GDM1 (cell line): ENCODE data around the gene MYO5A.

Source experiments
- DNase-seq: peaks from one replicate; lab custom pipeline; 2025; lab: John Stamatoyannopoulos, UW

Gene MYO5A

DNA sequence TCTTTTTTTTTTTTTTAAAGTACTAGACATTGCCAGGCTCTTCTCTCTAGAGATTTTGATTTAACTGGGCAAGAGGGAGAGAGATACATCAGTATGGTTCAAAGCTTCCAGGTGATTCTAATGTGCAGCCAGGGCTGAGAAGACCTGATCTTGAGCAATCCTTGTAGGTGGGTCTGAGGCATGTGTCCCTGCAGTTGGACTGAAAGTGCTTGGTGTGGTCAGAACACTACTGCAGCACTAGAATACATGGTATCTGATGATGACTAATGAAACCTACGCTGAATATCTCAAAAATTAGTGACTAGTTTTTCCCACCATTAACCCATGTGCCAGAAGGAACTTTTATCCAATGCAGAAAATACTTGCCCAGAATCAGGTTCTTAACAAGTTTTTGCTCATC lies 198.7 kb downstream of the MYO5A start:
- no peak for DNase-seq

DNA sequence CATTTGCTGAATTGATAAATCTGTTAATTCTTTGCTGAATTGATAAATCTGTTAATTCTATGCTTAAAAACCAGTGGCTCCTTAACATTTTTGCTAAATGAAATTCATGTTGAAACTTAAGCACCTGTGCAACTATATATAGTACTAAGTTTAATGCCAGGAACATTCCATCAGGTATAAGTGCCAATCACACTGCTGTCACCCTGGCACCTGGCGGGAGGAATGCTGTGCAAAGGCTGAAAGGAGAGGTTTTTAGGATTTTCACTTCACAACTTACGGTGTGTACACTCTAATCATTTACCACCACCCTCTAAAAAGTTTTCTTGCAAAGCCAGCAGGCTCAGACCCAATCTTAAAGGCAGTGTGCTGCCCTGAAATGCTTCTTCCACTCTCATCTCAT lies 199.5 kb downstream of the MYO5A start:
- no peak for DNase-seq

DNA sequence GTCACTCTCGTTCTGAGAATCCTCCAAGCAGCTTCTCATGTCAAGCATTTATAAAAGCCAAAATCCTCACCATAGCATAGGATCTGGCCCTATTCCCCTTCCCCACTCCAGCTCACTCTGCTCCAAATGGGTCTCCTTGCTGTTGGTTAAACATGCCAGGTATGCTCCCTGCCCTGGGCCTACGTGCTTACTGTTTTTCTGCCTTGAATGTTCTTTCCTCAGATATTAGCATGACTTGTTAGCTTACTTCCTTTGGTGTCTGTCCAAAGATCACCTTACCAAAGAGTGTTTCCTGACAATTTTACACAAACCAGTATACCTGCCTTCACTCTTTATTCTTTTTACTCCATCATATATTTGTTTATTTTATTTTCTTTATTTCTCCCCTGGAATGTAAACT lies 200.0 kb downstream of the MYO5A start:
- no peak for DNase-seq

DNA sequence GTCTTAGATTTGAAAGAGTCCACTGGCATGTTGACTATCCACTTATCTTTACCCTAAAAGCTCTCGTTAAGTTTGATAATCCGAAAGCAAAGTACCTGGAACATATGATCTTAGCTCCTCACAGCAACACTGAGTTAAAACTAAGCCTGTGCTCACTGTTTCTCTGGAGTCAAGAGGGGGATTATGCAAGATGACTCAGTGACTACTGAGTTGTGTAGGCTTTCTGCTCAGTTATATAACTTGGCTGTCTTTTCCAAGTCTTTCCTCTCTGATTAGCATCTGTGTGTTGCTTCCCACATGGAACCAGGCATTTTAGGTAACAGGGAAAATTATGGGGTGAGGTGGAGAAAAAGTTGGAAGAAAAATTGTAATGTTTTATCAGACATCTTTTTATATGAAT lies 201.9 kb downstream of the MYO5A start:
- DNase-seq = no peak

DNA sequence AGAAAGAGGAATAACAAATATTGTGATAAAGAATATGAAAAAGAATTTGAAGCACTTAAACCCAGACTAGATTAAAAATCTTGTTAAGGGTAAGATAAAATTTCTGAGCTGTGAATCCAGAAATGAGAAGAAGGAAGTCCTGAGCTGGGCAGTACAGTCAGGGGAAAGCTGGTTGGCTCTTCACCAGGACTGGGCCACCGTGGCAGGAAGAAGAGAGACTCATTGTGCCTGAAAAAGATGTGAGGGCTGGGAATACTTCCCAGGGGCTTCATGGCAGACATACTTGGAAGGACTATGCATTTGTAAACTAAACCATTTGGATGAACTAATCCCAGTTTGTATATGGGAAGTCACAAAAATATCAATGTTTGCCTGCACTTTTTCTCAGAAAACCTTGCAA lies 204.6 kb downstream of the MYO5A start:
- no peak for DNase-seq

DNA sequence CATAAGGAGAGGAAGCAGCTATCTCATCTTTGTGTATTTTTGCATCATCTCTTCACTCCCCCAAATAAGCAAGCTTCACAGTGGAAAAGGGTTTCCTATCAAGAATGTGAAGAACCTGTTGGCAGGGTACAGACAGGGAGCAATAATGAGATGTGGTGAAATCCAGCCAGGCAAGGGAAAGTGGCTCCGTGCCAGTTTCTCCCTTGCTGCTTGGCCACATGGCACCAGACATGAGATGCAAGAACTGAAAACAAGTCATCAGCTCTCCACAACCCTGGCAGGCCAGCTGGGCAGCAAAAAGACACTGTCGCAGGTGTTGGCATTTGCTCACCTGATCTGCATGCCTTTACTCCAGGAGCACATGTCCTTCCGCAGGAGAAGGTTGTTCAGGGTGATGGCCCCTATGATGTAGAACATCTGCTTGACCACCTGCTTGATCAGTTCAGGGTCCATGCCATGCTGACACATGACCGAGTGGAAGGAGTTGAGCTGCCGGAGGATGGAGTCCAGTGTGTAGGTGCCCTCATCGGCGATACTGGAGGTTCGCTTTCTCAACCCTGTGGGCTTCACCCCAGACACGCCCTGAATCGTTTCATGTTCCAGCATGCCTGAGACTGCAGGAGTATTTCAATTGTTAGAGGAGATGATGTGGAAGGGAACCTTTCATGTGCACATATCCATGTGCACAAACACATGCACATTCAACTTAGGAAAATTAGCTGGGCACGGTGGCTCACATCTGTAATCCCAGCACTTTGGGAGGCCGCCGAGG lies 209.8 kb downstream of the MYO5A start:
- DNase-seq = no peak

DNA sequence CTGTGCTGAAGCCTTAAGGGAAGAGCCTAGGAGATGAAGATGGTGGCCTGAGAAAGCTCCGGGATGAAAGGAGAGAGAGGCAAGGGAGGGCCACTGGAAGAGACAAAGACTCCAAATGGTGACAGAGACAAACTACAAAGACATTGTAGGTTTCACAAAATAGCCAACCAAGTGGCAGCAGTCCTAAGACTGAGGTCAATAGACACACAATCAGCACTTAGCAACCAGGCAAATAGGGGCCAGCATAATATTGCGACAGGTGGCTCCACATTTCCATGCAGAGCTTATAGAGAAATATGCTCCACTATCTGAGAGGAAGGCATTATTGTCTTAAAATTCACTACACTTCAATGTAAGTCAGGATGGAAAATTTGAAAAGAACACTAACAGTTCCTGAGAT lies 211.0 kb downstream of the MYO5A start:
- DNase-seq = no peak

DNA sequence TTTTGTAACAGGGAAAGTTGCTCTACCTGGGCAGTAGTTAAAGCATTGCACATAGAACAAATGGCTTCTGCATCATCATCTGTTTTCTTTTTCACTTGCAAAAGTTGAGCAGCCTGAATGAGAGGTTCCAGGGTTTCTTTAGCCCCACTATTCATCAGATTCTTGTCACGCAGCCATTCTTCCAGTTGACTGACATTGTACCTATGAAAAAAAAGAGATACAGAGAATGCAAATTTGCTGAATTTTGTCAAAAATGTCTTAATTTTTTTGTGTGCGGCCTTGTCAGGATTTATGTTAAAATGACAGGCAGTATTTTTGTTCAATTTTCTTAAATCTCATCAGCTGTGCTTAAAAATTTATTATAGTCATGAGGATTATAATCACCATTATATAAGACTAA lies 211.7 kb downstream of the MYO5A start:
- DNase-seq = no peak

DNA sequence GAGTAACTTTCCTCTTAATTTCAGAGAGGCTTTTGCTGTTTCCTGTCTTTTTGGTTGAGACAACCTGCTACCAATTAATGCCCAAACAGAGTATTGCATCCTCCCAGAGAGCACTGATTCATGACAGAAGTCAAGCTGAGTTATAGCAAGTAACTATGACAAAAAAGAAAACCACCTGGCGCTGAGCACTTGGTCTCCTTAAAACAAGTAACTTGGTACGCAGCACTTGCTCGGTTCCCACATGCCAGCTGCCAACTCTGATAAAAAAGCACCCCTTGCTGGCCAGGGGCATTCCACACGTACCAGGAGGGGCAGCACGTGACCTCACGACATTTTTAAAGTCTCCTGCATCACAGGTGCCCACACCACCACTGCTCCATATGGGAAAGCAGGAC lies 219.5 kb downstream of the MYO5A start:
- no peak for DNase-seq

DNA sequence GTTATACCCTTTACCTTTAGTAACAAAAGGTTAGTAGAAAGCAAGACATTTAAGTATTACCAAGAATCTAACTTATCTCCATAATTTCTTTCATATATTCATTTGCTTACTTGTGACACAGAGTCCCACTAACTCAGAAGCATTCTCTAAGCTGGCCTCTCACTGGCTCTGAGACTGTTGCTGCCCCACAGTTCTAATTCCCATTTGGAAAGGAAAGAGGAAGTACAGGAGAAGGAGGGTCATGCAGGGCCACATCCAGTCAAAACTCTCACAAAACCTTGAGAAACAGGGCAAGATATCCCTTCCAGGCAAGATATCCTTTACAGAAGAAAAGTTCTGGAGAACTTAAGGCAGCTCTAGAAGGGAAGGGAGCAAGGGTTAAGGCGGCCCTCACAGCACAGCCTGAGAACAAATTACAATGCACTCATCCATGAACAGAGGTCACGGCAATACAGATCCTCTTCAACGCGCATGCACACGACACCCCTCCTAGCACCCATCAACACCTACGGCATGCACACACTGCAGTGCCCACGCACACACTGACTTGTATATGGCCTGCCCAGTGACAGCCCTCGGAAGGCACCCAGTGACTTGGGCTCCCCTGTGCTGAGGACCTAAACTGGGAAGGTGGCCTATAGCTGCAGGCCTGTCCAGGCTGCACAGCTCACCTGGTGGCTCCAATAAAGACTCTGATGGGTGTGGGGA lies 220.1 kb downstream of the MYO5A start:
- no peak for DNase-seq

DNA sequence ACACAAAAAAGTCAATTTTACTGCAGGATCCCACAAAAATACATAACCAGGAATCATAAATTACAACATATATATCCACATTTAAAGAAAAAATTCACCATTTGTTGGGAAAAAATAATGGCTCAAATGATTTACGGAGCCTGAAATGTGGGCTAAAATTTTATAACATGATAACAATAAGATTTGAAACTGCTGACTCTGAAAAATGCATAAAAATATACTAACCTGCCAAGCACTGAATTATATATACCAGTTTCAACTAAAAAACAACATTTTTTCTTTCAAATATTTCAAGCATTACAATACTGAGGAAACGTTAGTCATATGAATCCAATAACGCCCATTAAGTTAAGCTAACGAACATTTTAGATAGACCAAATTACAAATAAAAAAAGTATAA lies 220.8 kb downstream of the MYO5A start:
- no peak for DNase-seq

DNA sequence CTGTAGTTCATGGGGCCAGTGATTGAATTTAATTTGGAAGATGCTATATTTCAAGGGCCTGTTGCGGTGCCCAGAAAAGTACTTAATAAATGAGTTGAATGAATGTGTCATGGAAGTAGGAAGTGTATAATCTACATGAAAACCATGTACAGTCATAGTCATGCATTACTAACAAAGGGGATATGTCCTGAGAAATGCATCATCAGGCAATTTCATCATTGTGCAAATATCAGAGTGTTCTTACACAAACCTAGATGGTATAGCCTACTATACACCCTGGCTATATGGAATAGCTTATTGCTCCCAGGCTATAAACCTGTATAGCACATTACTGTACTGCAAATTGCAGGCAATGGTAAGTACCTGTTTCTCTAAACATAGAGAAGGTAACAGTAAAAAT lies 222.4 kb downstream of the MYO5A start:
- DNase-seq = no peak

DNA sequence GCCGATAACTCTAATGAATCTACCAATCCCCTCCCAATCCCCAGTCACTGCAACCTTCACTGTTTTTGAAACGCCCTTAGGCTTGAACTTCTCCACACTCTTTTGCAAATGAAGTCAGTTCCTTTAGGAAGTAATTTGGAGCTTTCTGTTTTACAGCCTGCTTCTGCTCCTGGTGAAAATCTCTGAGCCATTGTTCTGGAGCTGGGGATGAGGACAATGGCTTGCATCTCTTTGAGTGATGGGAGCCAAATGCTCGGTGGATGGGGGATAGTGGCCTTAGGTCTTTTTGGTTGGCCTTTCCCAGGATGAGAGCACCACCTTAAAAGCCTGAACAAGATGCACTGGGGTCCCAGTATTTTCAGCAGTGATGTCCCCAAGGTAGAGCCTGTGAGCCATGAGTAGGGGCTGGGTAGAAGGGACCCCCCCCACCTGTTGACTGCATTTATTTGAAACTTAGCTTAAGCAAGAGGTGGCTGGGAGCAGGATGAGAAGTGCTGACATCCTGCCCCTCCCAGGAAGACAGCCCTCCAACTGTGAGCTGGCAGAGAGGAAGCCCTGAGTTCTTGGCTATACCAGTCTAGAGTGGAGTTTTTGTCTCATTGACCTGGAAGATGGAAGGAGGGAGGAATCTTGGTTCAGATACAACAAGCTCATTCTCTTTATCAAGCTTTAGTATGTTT lies 225.4 kb downstream of the MYO5A start:
- DNase-seq = no peak

DNA sequence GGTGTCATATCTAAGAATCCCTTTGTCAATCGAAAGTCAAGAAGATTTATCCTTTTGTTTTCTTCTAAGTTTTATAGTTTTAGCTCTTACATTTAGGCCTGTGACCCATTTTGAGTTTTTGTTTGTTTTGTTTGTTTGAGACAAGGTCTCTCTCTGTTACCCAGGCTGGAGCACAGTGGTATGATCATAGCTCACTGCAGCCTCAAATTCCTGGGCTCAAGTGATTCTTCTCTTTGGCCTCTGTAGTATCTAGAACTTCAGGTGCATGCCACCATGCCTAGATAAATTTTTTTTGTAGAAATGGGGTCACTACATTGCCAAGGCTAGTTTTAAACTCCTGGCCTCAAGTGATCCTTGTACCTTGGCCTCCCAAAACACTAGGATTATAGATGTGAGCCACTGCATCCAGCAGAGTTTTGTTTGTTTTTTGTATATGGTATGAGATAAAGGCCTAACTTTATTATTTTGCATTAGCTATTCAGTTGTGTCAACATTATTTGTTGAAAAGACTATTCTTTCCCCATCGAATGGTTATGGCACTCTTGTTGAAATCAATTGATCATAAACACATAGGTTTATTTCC lies 227.3 kb downstream of the MYO5A start:
- no peak for DNase-seq

DNA sequence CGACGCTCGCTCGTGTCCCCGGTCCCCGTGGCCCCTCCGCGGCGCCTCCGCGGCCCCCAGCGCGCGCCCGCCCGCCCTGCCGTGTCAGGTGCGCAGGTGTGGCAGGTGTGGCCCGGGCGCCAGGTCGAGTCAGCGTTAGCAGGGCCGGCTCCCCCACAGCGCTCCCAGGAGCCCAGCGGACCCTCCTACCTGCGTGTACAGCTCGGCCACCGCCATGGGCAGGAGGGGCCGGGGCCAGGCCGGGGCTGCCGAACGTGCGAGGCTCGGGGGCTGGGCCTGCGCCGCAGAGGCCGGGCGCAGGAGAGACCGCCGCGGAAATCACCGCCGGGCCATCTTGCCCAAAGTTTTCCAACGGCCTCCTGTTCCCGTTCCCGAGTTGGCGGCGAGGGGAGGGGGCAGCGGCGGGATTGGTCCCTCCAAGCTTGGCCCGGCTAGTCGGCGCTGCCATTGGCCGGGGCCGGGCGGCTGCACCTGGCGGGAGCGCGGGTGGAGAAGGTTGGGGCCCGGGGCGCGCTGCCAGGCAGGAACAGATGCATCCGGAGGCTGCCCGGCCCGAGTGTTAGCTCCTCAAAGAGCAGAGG lies 233.2 kb downstream of the MYO5A start, which contains the start of gene MYO5C:
TSS of gene MYO5C (minus strand) at position 384 of the 581 bp plus-strand sequence. CDS start at position 216, 168 bp downstream.
- DNase-seq = no peak

DNA sequence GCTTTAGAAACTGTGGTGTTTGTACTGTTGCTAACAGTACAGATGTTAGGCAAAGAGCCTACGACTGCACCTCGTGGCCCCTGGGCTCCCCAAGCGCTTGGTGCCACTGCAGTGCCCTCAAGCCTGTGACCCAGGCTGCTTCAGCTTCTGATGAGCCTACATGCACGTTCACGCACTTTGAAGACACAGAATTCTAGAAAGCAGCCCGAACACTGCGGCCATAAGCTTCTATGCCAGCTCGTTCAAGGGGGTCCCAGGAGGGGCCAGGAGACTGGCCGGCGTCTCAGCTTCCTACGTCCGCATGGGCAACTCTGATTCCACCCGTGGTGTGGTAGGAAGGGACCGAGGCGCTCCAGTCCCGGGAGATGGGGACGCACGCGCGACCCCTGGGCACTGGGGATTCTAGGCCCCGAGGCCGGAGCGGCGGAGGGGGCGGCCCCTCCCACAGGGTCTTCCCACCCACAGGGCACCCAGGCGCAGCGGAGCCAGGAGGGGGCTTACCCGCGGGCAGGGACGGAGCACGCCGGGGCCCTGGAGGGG lies 233.7 kb downstream of the MYO5A start:
- DNase-seq = no peak

DNA sequence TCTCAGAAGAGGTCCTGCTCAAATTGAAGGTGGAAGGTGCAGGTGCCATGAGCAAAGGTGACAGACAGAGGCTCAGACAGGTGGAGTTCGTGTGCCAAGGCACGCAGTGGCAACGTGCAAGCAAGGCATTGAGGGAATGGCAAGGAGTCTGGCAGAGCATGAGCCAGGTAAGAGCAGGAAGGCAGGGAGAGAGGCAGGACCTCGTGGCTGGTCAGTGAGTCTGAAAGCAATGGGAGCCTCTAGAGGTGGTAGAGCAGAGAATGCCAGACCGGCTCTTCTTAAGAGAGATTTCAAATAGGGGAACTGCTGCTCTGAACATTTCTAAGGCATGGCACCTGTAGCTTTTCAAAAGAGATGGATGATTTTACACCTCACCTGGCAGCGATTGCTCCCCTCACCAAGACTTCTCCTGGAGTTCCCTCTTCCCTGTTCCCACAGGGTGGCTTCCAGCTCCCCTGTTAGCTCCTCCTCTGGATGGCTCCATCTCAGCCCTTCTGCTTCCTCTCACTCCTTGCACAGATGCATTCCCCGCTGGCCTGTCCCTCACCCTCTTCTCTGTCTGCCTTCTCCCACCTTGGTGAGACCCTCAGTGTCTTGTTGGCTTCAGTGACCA lies 235.8 kb downstream of the MYO5A start:
- DNase-seq = no peak

DNA sequence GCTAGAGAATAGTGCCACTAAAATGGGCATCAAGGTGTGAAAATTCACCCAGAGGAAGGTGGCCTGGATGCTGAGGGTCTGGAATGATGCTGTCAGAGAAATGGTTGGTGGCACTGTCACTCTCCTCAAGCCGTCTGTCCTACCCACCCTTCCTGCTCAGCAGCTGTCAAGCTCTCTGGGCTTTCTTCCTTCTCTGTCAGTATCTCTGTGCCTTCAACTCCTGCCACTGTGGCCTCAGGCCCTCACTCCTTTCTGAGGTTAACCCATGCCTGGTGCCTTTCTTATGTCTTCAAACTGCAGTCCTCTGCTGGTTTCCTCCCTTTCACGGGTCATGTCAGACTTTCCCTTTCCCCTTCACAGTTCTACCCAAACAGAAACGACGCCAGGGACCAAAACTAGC lies 237.5 kb downstream of the MYO5A start:
- DNase-seq = no peak

DNA sequence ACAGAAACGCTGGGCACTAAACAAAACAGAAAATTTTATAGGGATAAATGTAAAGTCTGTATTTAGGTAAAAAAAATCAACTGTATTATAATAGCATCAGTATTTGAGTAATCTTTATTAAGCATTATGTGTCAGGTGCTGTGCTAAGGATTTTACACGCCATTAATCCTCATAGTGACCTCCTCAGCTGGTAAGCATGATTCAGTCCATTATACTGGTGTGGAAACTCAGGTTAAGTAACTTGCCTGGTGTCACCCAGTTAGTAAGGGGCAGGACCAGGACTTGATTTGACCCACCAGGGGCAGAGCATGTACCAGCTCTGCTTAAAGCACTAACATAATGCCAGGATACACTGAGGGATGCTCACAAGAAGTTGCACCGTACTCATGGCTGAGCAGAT lies 237.9 kb downstream of the MYO5A start:
- DNase-seq = no peak

DNA sequence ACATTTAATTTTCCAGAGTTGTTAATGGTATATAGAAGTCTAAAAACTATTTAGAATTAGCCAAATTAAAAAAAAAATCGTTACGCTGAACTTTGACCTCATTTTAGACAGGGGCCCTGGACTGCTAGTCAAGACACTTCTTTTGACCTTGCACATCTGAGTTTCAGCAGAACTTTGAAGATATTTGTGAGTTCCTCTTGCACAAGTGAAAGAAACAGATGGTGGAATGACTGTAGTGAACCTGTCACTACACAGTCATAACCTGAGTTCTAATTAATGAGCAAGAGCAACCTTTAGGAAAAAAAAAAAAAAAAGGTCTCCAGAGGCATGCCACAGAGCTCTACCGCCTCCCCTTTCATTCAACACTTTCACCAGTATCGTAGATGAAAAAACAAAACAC lies 238.4 kb downstream of the MYO5A start:
- no peak for DNase-seq

DNA sequence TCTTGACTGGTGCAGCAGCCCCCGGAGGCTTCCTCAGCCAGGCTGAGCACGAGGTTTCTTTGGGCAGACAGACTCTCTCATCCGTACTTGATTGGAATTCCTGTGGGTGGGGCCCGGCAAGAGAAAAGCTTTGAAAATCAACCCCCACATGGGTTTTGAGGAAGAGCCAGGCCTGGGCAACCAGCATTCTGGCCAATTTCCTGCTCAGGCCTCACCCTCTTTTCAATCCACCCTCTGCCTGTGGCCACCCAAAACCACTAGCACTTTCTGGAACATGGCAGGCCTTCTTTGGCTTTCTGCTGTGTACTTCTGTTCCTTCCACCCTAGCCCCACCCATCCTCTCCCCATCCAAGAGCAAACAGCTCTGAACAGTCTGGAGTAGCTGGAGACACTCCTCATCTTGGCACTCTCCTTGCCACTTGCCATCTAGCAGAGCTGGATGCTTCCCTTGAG lies 239.0 kb downstream of the MYO5A start:
- DNase-seq = no peak

DNA sequence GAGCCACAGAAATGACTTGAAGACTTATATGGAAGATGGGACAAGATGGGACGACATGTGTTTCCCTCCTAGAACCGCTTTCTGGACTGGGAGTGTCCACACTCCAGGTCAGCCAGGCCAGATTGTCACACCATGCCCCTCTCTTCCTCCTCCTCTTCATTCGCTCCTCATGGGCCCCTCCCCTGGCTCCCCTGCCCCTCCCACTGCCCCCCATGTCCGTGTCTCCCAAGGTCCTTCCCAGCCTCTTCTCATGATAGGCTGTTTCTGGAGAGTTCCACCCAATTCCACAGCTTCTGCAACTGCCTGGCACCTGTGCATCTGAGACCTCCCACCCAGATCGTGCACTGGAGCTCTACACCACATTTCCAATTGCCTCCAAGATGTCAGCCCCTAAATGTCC lies 239.7 kb downstream of the MYO5A start:
- DNase-seq = no peak
